ENCODE data around the gene FGA. TPM values are rescaled to one million over a fixed set of nuclear protein-coding genes. Genes with fewer than 3 reads are reported as not detected.

The FGA gene
- total and polyA plus RNA-seq, 4 donors = 8,747 to 25,210 (median 14,399) TPM

DNA sequence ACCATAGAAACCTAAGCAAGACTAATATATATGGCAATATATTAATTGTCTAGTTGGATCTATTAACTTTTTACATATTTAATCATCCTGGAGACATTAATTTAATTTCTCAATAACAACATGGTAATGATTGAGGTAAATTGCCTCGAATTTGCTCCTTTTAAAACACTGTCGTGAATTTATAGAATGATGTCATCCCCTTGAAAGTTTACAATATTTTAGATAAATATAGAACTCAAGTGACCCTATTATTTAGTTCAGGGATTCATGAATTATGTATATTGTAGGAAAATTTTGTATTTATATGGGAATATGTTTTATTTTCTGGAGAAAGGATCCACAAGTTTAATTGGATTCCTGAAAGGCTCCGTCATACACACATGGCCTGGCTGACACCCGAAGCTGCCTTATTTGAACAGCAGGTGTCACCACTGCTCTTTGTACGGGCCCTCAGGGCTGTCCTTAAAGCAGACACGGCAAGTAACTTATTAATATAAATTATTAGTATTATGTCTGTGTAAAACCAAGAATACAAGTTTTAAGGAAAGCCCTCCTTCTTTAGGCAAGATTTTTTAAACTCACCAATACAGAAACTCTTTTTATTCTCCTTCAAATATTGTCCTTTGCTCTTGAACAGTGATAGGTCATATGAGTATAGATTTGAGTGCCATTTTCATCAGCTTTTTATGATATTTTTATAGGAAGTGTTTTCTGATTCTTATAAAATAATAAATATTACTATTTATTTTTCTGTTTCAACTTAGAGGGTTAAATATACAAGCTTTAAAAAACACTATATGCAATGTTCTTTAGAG lies 38.5 kb downstream of the FGA start (continued):
- TF ChIP-seq, protein P1, sequence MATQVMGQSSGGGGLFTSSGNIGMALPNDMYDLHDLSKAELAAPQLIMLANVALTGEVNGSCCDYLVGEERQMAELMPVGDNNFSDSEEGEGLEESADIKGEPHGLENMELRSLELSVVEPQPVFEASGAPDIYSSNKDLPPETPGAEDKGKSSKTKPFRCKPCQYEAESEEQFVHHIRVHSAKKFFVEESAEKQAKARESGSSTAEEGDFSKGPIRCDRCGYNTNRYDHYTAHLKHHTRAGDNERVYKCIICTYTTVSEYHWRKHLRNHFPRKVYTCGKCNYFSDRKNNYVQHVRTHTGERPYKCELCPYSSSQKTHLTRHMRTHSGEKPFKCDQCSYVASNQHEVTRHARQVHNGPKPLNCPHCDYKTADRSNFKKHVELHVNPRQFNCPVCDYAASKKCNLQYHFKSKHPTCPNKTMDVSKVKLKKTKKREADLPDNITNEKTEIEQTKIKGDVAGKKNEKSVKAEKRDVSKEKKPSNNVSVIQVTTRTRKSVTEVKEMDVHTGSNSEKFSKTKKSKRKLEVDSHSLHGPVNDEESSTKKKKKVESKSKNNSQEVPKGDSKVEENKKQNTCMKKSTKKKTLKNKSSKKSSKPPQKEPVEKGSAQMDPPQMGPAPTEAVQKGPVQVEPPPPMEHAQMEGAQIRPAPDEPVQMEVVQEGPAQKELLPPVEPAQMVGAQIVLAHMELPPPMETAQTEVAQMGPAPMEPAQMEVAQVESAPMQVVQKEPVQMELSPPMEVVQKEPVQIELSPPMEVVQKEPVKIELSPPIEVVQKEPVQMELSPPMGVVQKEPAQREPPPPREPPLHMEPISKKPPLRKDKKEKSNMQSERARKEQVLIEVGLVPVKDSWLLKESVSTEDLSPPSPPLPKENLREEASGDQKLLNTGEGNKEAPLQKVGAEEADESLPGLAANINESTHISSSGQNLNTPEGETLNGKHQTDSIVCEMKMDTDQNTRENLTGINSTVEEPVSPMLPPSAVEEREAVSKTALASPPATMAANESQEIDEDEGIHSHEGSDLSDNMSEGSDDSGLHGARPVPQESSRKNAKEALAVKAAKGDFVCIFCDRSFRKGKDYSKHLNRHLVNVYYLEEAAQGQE (IDR thresholded peaks at IDR 0.05) = no peak
- no peak for TF ChIP-seq TAF1 (conservative IDR thresholded peaks at IDR 0.05)

DNA sequence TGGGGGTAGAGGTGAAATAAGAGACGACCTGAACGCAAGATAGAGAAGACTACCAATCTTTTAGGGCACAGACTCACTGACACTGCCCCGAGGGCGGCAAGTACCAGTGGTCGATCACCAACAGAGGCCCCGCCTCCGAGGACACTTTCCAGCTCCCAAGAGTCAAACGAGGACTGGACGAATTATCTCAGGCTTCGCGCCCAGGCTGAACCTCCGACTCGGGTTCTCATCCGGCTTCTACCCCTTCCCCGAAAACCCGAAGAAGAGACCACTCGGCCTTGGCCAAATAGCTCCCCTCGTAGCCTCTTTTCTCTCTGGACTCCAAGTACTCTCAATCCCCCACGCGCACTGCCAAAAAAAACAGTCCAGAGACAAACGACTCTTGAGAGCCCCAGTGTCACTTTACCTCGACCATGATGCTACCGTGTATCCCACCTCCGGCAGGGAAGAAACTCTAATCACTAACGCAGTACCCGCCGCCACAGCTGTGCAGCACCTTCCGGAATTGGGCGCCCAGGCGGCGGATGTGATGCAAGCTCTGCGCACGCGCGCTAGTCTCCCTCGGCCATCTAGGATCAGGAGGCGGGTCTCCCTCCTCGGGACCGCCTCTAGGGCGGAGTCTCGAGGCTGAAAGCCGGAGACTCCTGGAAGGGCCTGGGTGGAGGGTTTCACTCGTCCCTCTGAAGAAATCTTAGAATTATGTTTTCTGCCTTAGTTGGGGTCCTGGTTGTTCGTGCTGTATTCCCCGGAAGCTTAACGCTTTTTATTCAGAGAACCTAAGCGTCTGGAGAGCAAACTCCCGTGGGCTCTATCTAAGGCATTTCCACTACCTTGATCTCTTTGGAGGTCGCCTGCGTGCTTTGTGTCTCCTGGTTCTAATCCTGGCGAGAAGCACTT lies 40.4 kb downstream of the FGA start, which contains the start of gene PLRG1:
Gene PLRG1 (minus strand): TSS at position 507 of the 897 bp plus-strand sequence. CDS start 92 bp downstream, at position 415.
- peaks cover 3 to 25% (median 17%) of the 10 kb centered on the region in 4 donors for H3K4me1 ChIP-seq (ENCODE audit: control insufficient read depth in 4 of 4, insufficient read depth in 4 of 4, low read length in 3 of 4)
- TF ChIP-seq HNF4A (conservative IDR thresholded peaks at IDR 0.05) (peak in 1 of 2 donors; percentile 18), CTCF (IDR thresholded peaks at IDR 0.05; ENCODE audit: low read depth, low read length, missing input control) (peak; percentile 30), FOXA2 (IDR thresholded peaks at IDR 0.05) (no peak), YY1 (IDR thresholded peaks at IDR 0.05) (peak; percentile 71), EGR1 (IDR thresholded peaks at IDR 0.05; ENCODE audit: low read depth in 2 of 2) (no peak), RXRA (IDR thresholded peaks at IDR 0.05) (peak in 1 of 2 donors; percentile 6), TAF1 (conservative IDR thresholded peaks at IDR 0.05) (peak; percentile 43), FOXA1 (IDR thresholded peaks at IDR 0.05) (no peak), MAX (IDR thresholded peaks at IDR 0.05) (no peak), GABPA (IDR thresholded peaks at IDR 0.05 in 1 of 2, conservative IDR thresholded peaks at IDR 0.05 in 1 of 2) (peak; percentile 81 to 94), SP1 (IDR thresholded peaks at IDR 0.05) (peak; percentile 30), ZBTB33 (IDR thresholded peaks at IDR 0.05) (no peak), RAD21 (IDR thresholded peaks at IDR 0.05) (peak; percentile 12 to 37), NR2F2 (IDR thresholded peaks at IDR 0.05) (peak; percentile 10)
- TF ChIP-seq, protein P2, sequence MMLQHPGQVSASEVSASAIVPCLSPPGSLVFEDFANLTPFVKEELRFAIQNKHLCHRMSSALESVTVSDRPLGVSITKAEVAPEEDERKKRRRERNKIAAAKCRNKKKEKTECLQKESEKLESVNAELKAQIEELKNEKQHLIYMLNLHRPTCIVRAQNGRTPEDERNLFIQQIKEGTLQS (IDR thresholded peaks at IDR 0.05) = peak; percentile 84
- TF ChIP-seq, protein P1 (IDR thresholded peaks at IDR 0.05) = peak; percentile 25
- H3K27me3 ChIP-seq (ENCODE audit: control insufficient read depth in 4 of 4, insufficient read depth in 4 of 4, low read length in 3 of 4) = no peaks in the 10 kb centered on the region
- under 1% methylated on average over 51 of the region's 51 CpGs for WGBS
- H3K9ac ChIP-seq (ENCODE audit: low read depth in 1 of 2, low read length in 2 of 2) = peak within 1 kb of the TSS; percentile 72 to 85
- DNase-seq (ENCODE audit: low spot score) = peak; percentile 95
- H3K9me3 ChIP-seq (ENCODE audit: control insufficient read depth in 4 of 4, low read length in 3 of 4) = no peaks in the 10 kb centered on the region
- H3K27ac ChIP-seq (ENCODE audit: low read depth in 1 of 2, low read length in 2 of 2) = peak within 1 kb of the TSS; percentile 54 to 66
- H3K36me3 ChIP-seq (ENCODE audit: control insufficient read depth in 4 of 4, insufficient read depth in 3 of 4, low read depth in 1 of 4, low read length in 3 of 4) = peaks cover 2 to 22% (median 14%) of the 10 kb centered on the region in 4 donors
- peak within 1 kb of the TSS; percentile 71 to 85 (median 81) for H3K4me3 ChIP-seq (ENCODE audit: low read depth in 1 of 3, low read length in 3 of 3)
